HG02678 (cell line): ENCODE measurements around the gene U2AF1L4.

Experiments used
- ATAC-seq: cut with Tn5 transposase; IDR thresholded peaks from one replicate; pipeline ENCODE4 v1.9.1; 2021; ENCODE audit warnings: mild to moderate bottlenecking, moderate library complexity; ENCODE audit not compliant: unreplicated experiment

Gene U2AF1L4, protein sequence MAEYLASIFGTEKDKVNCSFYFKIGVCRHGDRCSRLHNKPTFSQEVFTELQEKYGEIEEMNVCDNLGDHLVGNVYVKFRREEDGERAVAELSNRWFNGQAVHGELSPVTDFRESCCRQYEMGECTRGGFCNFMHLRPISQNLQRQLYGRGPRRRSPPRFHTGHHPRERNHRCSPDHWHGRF

GRCh38 chr19:35745328-35746086 lies at the start of gene U2AF1L4, which contains the start of gene PSENEN:
Gene U2AF1L4, minus strand, starts transcription at chr19:35745418. Its CDS starts 27 bp downstream, at chr19:35745391.
Gene PSENEN, plus strand, starts transcription at chr19:35745651. Its CDS starts 280 bp downstream, at chr19:35745931.
- ATAC-seq, result peak; percentile 39

GRCh38 chr19:35793381-35794165 lies 48.4 kb upstream of the U2AF1L4 start:
- no peak for ATAC-seq

- ATAC-seq, result no peak
Measured at GRCh38 chr19:35792888-35793287, 47.7 kb upstream of the U2AF1L4 start.

GRCh38 chr19:35792312-35792711 lies 47.1 kb upstream of the U2AF1L4 start:
- no peak for ATAC-seq

DNA sequence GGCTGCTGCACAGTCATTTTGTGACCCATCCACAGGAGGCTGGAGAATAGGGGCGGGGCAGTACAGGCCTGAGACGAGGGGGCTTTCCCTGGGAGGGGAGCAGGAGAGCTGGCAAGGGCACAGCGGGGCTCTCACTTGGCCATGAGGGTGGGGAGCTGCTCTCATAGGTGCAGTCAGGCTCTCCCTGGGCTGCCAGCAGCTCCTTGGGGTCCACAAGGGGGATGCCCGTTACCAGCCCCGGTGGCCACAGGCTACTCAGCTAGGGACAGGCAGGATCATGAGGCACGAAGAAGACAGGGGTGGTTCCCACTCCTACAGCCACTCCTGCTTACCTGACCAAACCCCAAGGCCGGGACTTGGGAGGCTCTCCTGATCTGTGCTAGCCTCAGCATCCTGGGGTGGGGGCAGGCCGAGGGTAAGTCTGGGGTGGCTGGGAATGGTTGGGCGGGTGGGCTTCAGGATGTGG lies 46.6 kb upstream of the U2AF1L4 start:
- ATAC-seq, result no peak

DNA sequence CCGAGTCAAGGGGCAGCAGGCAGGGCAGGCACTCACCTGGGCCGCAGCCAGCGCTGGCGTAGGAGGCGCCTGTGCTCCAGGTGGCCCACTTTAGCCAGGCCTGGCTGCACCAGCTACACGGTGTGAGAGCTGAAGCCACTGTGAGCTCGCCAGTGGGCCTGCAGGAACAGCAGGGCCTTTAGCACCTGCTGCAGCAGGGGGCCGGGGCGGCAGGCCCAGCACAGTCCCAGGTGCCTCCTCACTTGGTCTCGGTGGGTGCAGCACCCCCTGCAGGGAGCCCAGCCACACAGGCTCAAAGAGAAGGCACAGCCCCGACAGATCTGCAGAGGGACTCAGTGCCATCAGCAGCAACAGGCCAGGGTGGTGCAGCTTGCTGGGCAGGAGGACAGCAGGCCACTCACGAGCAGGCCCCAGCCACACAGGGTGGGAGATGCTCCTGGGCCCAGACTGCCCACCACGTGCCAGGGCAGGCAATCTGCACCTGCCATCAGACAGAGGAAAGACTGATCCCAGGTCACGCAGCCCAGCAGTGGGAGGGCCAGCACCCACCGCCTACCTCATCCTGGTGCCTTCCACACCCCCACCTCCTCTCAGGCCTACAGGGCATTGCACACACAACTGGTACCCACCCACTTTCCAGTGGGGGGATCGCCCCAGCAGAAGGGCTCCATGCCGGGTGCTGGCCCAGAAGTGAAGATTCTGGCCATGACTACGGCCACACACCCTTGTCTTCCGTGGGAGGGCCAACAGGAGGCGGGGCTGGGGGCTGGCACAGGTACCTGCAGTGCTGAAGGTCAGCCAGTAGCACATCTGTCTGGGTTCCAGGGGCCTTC lies 46.0 kb upstream of the U2AF1L4 start:
- ATAC-seq, result no peak

DNA sequence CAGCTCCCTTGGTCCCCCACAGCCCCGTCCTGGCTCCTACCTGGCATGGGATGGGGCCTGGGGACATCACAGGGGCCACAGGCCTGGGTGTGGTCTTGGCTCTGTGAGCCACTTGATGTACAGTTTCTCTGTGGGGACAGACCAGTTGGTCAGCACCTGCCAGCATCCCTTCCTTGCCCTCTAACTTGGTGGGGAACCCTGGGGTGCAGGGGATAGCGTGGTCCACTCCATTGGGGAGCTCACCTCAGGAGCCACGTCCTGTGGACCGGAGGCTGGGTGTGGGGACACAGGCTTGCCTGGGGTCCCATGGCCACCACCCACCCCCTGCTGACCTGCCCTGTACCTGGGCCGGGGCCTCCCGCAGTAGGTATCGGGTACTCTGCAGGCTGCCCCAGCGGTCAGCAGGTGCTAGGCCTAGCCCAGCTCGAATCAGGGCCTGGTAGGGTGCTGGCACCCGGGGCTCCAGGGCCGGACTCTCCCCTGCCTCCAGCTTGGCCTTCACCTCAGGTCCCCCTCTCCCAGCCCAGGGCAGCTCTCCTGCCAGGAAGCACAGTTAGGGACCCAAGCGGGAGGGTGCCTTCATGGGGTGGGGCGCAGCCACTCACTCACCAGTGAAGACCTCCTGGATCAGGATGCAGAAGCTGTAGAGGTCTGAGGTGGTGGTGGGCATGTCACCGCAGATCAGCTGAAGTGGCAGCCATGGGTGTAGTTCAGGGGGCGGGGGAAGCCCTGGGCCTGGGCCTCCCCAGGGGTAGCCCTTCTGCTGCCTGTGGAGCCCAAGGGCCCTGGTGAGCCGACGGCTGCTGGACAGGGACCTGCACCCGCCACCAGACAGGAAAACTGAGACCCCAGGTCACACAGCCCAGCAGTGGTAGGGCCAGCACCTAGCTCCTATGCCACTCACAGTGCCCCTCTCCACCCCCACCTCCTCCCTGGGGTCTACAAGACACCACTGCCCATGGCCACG lies 45.0 kb upstream of the U2AF1L4 start:
- no peak for ATAC-seq

GRCh38 chr19:35789195-35789977 lies 44.2 kb upstream of the U2AF1L4 start:
- no peak for ATAC-seq

- no peak for ATAC-seq
Measured at GRCh38 chr19:35788205-35788960, 43.2 kb upstream of the U2AF1L4 start.

GRCh38 chr19:35787227-35787799 lies 42.1 kb upstream of the U2AF1L4 start:
- ATAC-seq, result no peak

DNA sequence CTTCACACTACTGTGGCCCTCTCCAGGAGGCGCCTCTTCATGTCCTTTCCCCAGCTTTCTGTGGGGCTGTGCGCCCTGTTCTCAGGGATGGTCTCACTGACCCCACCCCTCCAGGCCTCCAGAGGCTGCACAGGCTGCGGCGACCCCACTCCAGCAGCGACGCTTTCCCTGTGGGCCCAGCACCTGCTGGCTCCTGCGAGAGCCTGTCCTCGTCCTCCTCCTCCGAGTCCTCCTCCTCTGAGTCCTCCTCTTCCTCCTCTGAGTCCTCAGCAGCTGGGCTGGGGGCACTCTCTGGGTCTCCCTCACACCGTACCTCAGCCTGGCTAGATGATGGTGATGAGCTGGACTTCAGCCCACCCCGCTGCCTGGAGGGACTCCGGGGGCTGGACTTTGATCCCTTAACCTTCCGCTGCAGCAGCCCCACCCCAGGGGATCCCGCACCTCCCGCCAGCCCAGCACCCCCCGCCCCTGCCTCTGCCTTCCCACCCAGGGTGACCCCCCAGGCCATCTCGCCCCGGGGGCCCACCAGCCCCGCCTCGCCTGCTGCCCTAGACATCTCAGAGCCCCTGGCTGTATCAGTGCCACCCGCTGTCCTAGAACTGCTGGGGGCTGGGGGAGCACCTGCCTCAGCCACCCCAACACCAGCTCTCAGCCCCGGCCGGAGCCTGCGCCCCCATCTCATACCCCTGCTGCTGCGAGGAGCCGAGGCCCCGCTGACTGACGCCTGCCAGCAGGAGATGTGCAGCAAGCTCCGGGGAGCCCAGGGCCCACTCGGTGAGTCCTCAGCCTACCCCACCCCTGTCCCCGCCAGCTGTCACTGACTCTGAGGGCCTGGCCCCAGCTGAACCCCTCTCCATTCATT lies 41.3 kb upstream of the U2AF1L4 start:
- no peak for ATAC-seq

DNA sequence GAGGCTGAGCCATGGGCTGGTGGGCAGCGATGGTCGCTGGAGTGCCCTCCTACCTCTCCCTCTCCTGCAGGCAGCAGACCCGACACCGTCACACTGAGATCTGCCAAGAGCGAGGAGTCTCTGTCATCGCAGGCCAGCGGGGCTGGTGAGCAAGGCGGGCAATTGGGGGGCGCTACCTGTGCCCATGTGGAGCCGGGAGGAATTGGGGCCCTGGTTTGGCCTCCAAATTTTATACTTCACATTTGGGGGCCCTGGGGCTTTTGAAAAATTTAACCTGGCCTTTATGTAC lies 40.1 kb upstream of the U2AF1L4 start:
- no peak for ATAC-seq

GRCh38 chr19:35784503-35785338 lies 39.5 kb upstream of the U2AF1L4 start:
- no peak for ATAC-seq

DNA sequence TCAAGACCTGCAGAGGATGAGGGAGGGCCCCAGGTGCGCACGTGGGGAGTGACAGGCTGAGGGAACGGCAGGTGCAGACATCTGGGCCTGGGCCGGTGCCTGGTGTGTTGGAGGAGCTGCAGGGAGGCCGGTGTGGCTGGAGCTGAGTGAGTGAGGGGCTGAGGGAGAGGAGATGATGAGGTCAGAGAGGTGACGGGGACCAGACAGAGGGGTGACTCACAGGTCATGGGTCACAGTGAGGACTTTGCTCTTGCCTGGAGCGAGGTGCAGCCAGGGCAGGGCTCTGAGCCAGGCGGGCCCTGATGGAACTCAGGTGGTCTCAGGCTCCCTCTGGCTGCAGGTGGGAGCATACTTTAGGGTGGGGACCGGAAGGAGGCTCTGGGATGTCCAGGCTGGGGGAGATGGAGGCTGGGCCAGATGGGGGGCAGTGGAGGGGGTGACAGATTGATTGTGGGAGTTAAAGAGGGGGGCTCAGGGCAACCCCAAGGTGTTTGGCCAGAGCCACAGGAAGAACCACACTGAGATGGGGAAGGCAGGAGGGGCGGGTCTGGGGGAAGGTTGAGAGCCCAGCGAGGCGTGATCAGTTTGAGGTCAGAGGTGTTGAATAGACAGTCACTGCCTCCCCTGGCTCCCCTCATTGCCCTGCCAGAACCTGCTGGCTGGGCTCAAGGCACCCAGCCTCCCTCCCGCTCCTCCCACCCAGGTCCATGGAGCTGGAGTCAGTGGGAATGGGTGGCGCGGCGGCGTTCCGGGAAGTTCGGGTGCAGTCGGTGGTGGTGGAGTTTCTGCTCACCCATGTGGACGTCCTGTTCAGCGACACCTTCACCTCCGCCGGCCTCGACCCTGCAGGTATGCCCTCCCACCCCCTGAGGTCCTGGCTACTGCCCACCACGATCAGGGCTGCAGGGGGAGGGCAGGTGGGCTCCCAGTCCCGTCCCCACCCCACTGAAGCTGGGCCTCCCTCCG lies 38.5 kb upstream of the U2AF1L4 start:
- no peak for ATAC-seq

- ATAC-seq, result no peak
Measured at GRCh38 chr19:35782589-35782988, 37.4 kb upstream of the U2AF1L4 start.
